Neutrophil (primary cell): ENCODE data around the gene NCDN.

Experiments
- H3K27ac ChIP-seq: fragments of 200-600 bp; sonication (generic); 2 replicates; pipeline ENCODE4 v1.5.1; 2016; ENCODE audit warnings: mild to moderate bottlenecking, moderate library complexity
- H3K27me3 ChIP-seq: fragments of 200-600 bp; sonication (generic); 2 replicates; pipeline ENCODE4 v1.6.0; 2016; ENCODE audit warnings: mild to moderate bottlenecking
- H3K36me3 ChIP-seq: fragments of 200-600 bp; sonication (generic); 2 replicates; pipeline ENCODE4 v1.5.1; 2017
- H3K4me1 ChIP-seq, 2 experiments: fragments of 200-600 bp in 1 of 2; sonication (generic) in 1 of 2; 1 replicate in 1 of 2; 2 replicates in 1 of 2; pipeline versions ENCODE4 v1.5.1 to v1.6.1; 2013 to 2016; ENCODE audit warnings: low read depth in 1 of 2, low read length in 1 of 2, mild to moderate bottlenecking in 1 of 2, moderate library complexity in 1 of 2; ENCODE audit not compliant: control insufficient read depth in 1 of 2, insufficient read depth in 1 of 2
- H3K4me3 ChIP-seq, 2 experiments: fragments of 200-600 bp in 1 of 2; sonication (generic) in 1 of 2; 1 replicate in 1 of 2; 2 replicates in 1 of 2; pipeline ENCODE4 v1.5.1; 2013 to 2016; ENCODE audit warnings: low read depth in 1 of 2, low read length in 1 of 2, mild to moderate bottlenecking in 1 of 2, moderate library complexity in 1 of 2
- H3K9me3 ChIP-seq: fragments of 200-600 bp; sonication (generic); 2 replicates; pipeline ENCODE4 v1.5.1; 2016
- TF ChIP-seq, protein P1 (sequence below): fragments of 200-600 bp; sonication (generic); IDR thresholded peaks from 2 replicates; pipeline ENCODE4 v1.5.1; 2016; ENCODE audit warnings: antibody characterized with exemption

Gene NCDN

DNA sequence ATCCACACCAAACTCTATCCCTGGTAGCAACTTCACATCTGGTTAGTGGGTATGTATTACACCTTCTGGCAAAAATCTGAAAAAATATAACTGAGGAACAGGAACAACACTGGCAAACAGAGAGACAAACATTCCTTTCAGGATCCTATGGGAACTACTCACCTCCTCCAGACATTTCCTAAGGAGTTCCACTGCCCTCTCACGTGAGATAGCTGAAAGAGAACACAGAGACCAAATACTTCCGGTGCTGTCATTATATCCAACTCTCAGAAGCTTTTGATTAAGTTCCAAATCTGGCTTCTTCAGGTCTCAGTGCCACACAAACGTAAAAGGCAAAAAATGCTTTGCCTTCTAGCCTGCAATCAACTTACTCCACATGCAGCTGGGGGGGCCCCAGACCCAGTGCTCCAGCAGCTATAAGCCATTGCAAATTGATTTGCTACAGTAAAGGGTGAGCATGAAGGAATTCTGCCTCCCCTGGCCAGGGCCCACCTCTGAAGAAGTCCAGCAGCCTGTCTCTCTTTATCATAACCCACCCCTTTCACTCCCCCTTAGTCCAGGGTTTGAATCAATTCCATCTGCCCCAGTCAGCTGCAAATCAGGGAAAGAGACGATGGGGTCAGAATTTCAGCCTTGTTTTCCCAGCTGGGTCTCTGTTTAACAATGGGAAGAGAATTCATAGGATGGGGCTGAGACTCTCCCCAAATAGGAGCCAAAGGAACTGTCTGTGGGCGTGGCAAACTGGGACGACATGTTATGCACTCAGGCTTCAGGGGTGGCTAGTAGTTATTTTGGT lies 47.7 kb downstream of the NCDN start:
- Histone ChIP-seq H3K4me1 (no peaks in the 10 kb centered on the region), H3K9me3 (no peaks in the 10 kb centered on the region), H3K4me3 (no peak overlapping the region), H3K27me3 (no peaks in the 10 kb centered on the region), H3K27ac (no peak overlapping the region), H3K36me3 (peaks cover 71% of the 10 kb centered on the region)
- TF ChIP-seq, protein P1, sequence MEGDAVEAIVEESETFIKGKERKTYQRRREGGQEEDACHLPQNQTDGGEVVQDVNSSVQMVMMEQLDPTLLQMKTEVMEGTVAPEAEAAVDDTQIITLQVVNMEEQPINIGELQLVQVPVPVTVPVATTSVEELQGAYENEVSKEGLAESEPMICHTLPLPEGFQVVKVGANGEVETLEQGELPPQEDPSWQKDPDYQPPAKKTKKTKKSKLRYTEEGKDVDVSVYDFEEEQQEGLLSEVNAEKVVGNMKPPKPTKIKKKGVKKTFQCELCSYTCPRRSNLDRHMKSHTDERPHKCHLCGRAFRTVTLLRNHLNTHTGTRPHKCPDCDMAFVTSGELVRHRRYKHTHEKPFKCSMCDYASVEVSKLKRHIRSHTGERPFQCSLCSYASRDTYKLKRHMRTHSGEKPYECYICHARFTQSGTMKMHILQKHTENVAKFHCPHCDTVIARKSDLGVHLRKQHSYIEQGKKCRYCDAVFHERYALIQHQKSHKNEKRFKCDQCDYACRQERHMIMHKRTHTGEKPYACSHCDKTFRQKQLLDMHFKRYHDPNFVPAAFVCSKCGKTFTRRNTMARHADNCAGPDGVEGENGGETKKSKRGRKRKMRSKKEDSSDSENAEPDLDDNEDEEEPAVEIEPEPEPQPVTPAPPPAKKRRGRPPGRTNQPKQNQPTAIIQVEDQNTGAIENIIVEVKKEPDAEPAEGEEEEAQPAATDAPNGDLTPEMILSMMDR = no peak

DNA sequence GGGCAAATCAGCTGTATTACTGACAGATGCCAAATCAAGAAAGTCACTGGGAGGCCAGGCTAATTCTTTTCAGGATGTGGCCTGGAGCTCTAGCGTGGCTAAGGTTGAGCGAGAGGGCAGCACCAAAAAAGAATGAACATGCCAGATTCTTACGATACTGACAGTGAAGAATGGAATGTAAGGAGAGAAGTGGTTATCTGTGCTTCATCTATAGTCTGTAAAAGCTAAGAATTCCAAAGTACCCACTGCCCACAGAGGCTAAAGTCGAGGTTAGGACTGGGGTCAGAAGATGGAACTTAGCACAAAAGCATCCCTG lies 48.2 kb downstream of the NCDN start:
- H3K36me3 ChIP-seq = peaks cover 71% of the 10 kb centered on the region

DNA sequence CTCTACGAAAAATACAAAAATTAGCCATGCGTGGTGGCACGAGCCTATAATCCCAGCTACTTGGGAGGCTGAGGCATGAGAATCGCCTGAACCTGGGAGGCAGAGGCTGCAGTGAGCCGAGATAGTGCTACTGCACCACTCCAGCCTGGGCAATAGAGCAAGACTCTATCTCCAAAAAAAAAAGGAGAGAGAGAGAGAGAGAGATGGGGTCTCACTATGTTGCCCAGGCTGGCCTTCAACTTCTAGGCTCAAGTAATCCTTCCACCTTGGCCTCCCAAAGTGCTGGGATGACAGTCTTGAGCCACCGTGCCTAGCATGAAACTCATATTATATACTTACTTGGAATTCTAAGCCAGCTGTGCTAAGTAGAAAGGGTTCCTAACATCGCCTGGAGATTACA lies 54.1 kb downstream of the NCDN start:
- H3K4me1 ChIP-seq = no peaks in the 10 kb centered on the region
- TF ChIP-seq, protein P1 = no peak
- no peak overlapping the region for H3K4me3 ChIP-seq
- no peaks in the 10 kb centered on the region for H3K9me3 ChIP-seq
- H3K36me3 ChIP-seq = peaks cover 40% of the 10 kb centered on the region
- H3K27ac ChIP-seq = no peak overlapping the region
- H3K27me3 ChIP-seq = no peaks in the 10 kb centered on the region

More for the DNA sequence above, 48.2 kb downstream of the NCDN start:
- H3K9me3 ChIP-seq = no peaks in the 10 kb centered on the region
- H3K4me1 ChIP-seq = no peaks in the 10 kb centered on the region
- TF ChIP-seq, protein P1 = no peak
- no peaks in the 10 kb centered on the region for H3K27me3 ChIP-seq
- no peak overlapping the region for H3K4me3 ChIP-seq
- H3K27ac ChIP-seq = no peak overlapping the region

DNA sequence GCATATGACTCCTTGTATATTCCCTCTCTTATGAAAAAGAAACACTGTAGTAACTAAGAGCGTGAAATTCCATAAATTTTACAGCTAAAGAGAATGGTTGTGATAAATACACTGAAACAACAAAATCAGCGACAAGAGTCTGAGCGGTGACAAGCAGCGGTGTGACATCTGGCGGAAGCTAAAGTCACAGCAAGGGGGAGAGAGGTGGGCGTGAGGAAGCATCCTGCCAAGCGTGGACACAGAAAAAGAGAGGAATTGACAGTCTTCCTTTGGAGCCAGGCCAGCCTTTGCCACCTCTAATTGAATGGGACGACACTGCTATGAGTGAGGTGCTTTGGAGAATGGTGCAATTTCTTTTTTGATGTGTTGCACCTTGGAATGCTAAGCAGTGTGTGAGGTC lies 57.8 kb downstream of the NCDN start:
- no peak overlapping the region for H3K4me3 ChIP-seq
- no peaks in the 10 kb centered on the region for H3K27me3 ChIP-seq
- H3K36me3 ChIP-seq = peaks cover 24% of the 10 kb centered on the region
- TF ChIP-seq, protein P1 = no peak
- no peak overlapping the region for H3K27ac ChIP-seq
- no peaks in the 10 kb centered on the region for H3K4me1 ChIP-seq
- H3K9me3 ChIP-seq = no peaks in the 10 kb centered on the region
